Suprapubic skin (tissue), 4 donors: Measurements from ENCODE around the gene SLC35G1.

Source experiments
- EP300 ChIP-seq: sonication (generic); formaldehyde crosslinking; IDR thresholded peaks from one replicate; pipeline ENCODE4 v1.6.1; 2017; ENCODE audit warnings: antibody characterized with exemption
- POLR2A ChIP-seq, 2 donors: fragments of 450-650 bp; IDR thresholded peaks; one replicate each; pipeline ENCODE4 v1.6.1; 2017; ENCODE audit warnings: antibody characterized with exemption in 2 of 2, mild to moderate bottlenecking in 2 of 2, moderate library complexity in 2 of 2
- POLR2AphosphoS5 ChIP-seq, 3 donors: sonication (generic); formaldehyde crosslinking; IDR thresholded peaks; one replicate each; pipeline ENCODE4 v1.6.1; 2017; ENCODE audit warnings: antibody characterized with exemption in 3 of 3
- TF ChIP-seq, protein P1 (sequence below), 2 donors: fragments of 200-600 bp in 1 of 2; fragments of 450-650 bp in 1 of 2; sonication (generic) in 1 of 2; IDR thresholded peaks; one replicate each; pipeline ENCODE4 v1.5.1; 2016 to 2019; ENCODE audit warnings: antibody characterized with exemption in 2 of 2, mild to moderate bottlenecking in 1 of 2, moderate library complexity in 1 of 2

DNA sequence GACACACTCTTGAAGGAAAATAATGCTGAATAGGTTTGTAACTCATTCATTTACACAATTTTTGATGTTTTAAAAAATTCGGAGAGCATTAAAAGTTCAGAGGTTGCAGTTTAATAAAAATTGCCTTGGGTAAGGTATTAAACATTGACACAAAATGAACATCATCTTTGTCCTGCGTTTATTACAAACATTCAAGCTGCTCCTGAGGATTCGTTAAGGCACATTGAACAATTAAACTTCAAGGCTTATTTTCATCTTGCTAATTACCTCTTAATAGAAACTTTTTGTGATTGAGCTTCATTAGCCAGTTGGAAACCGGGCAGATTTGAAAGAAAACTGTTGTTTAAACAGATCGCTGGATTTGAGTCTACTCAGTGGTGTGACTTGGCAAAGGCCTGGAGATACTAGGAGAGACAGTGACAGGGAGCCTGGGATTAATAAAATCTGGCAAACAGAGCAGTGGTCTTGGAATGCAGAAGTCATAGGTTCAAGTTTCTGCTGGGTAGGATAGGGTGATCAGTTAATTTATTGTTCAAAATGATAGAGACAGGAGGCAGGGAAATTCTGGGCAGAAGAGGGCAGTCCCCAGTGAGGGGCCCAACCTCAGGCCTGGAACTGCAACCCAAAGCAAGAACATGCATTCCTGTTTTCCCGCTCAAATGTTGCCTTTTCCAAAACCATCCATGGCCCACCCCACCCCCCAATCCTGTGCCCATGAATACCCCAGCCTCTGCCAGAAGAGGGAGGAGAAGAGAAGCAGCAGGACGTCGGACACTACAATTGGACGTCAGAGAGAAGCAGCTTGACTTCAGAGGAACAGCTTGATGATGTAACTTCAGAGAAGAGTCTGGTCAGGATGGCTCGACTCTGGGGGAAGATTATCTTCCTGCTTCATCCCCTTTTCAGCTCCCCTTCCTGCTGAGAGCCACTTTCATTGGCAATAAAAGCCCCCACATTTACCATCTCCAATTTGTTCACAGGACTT lies 43.5 kb upstream of the SLC35G1 start:
- TF ChIP-seq, protein P1, sequence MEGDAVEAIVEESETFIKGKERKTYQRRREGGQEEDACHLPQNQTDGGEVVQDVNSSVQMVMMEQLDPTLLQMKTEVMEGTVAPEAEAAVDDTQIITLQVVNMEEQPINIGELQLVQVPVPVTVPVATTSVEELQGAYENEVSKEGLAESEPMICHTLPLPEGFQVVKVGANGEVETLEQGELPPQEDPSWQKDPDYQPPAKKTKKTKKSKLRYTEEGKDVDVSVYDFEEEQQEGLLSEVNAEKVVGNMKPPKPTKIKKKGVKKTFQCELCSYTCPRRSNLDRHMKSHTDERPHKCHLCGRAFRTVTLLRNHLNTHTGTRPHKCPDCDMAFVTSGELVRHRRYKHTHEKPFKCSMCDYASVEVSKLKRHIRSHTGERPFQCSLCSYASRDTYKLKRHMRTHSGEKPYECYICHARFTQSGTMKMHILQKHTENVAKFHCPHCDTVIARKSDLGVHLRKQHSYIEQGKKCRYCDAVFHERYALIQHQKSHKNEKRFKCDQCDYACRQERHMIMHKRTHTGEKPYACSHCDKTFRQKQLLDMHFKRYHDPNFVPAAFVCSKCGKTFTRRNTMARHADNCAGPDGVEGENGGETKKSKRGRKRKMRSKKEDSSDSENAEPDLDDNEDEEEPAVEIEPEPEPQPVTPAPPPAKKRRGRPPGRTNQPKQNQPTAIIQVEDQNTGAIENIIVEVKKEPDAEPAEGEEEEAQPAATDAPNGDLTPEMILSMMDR (IDR thresholded peaks at IDR 0.05): no peak
- TF ChIP-seq POLR2AphosphoS5 (IDR thresholded peaks at IDR 0.05): no peak
- TF ChIP-seq POLR2A (IDR thresholded peaks at IDR 0.05): no peak
- TF ChIP-seq EP300: no peak
